K562 (cell line): ENCODE results near the gene LDLRAD3. TPM values are rescaled to one million over a fixed set of nuclear protein-coding genes. Genes with fewer than 3 reads are reported as not detected.
A peak's percentile ranks its signal among the peaks of the same experiment; 100 is the strongest.

Source experiments
- FOXJ2 ChIP-seq: fragments of 200-800 bp; sonication (Bioruptor generic); IDR thresholded peaks from 2 replicates; pipeline ENCODE4 v1.6.1; 2016; ENCODE audit warnings: missing genetic modification characterization, missing compliant biosample characterization
- FOXM1 ChIP-seq, 2 experiments: fragments of 450-650 bp in 1 of 2; sonication (generic) in 1 of 2; formaldehyde crosslinking in 1 of 2; IDR thresholded peaks; 2 replicates each; pipeline versions ENCODE4 v1.6.1 to v1.9.0; 2017 to 2022; ENCODE audit warnings: low read depth in 2 of 2, mild to moderate bottlenecking in 2 of 2, missing genetic modification reagents in 1 of 2, moderate library complexity in 1 of 2
- GATAD2B ChIP-seq: fragments of 450-650 bp; IDR thresholded peaks from 2 replicates; pipeline ENCODE4 v1.6.1; 2017; ENCODE audit warnings: mild to moderate bottlenecking, borderline replicate concordance
- IFI16 ChIP-seq: fragments of 250-450 bp; sonication (Bioruptor Pico); IDR thresholded peaks from 2 replicates; pipeline ENCODE4 v2.1.2; 2022; ENCODE audit warnings: mild to moderate bottlenecking, inconsistent platforms
- KHSRP ChIP-seq: fragments of 450-650 bp; IDR thresholded peaks from 2 replicates; pipeline ENCODE4 v1.6.1; 2017
- MLX ChIP-seq, 2 experiments: fragments of 450-650 bp in 1 of 2; sonication (generic) in 1 of 2; formaldehyde crosslinking; conservative IDR thresholded peaks; 2 replicates each; pipeline versions ENCODE4 v1.4.0 to v1.8.1; 2020 to 2022; ENCODE audit warnings: mild to moderate bottlenecking in 1 of 2, missing genetic modification reagents in 1 of 2
- PHB2 ChIP-seq: fragments of 450-650 bp; IDR thresholded peaks from 2 replicates; pipeline ENCODE4 v1.6.1; 2017; ENCODE audit warnings: low read depth
- PHF21A ChIP-seq: fragments of 450-650 bp; IDR thresholded peaks from 2 replicates; pipeline ENCODE4 v1.6.1; 2017; ENCODE audit warnings: low read depth, borderline replicate concordance
- PHTF2 ChIP-seq: fragments of 250-450 bp; sonication (Bioruptor Pico); IDR thresholded peaks from 2 replicates; pipeline ENCODE4 v1.5.0; 2021; ENCODE audit warnings: mild to moderate bottlenecking
- PTBP1 ChIP-seq: fragments of 200-400 bp; formaldehyde crosslinking; IDR thresholded peaks from 2 replicates; pipeline ENCODE4 v1.6.1; 2017; ENCODE audit warnings: low read depth, low read length
- RAD51 ChIP-seq: fragments of 450-650 bp; IDR thresholded peaks from 2 replicates; pipeline ENCODE4 v1.7.1; 2016; ENCODE audit warnings: low read depth, mild to moderate bottlenecking, borderline replicate concordance
- SIX5 ChIP-seq, 2 experiments: IDR thresholded peaks; 2 replicates each; pipeline ENCODE4 v1.6.1; 2011; ENCODE audit warnings: low read length in 2 of 2, borderline replicate concordance in 1 of 2, low read depth in 1 of 2, mild to moderate bottlenecking in 1 of 2, moderate library complexity in 1 of 2; ENCODE audit not compliant: insufficient read depth in 1 of 2
- SMAD4 ChIP-seq: fragments of 250-450 bp; sonication (Bioruptor Pico); conservative IDR thresholded peaks from 2 replicates; pipeline ENCODE4 v1.8.0; 2021; ENCODE audit warnings: inconsistent platforms, mild to moderate bottlenecking, moderate library complexity
- SNIP1 ChIP-seq: fragments of 450-650 bp; IDR thresholded peaks from 2 replicates; pipeline ENCODE4 v1.7.1; 2017; ENCODE audit warnings: low read depth, mild to moderate bottlenecking
- SPI1 ChIP-seq: IDR thresholded peaks from 2 replicates; pipeline ENCODE4 v1.6.1; 2011; ENCODE audit warnings: low read depth, low read length, control low read depth, borderline replicate concordance
- ZBTB8A ChIP-seq: fragments of 450-650 bp; IDR thresholded peaks from 2 replicates; pipeline ENCODE4 v1.6.1; 2018; ENCODE audit warnings: mild to moderate bottlenecking, moderate library complexity; ENCODE audit not compliant: partially characterized antibody
- ZNF212 ChIP-seq: fragments of 450-650 bp; formaldehyde crosslinking; IDR thresholded peaks from 2 replicates; pipeline ENCODE4 v1.4.0; 2020; ENCODE audit warnings: mild to moderate bottlenecking
- ZNF232 ChIP-seq: sonication (generic); formaldehyde crosslinking; IDR thresholded peaks from 2 replicates; pipeline ENCODE4 v1.8.0; 2022; ENCODE audit warnings: mild to moderate bottlenecking, missing genetic modification reagents
- polyA plus RNA-seq, 8 experiments: library from polyadenylated mRNA; depleted of rRNA in 4 of 8; stranded (reverse) in 5 of 8; unstranded in 3 of 8; fragments of >200 nt; fragmentation: Nextera tagmentation in 2 of 8; fragmentation: Illumina TruSeq in 1 of 8; extraction: Ambion mirVana in 2 of 8; extraction: Trizol in 1 of 8; gene quantifications; 2 replicates each; pipeline versions ENCODE4 v1.2.1 to v1.2.3, GENCODE V29; 2011 to 2014; ENCODE audit warnings: inconsistent platforms in 1 of 8, missing spikeins in 1 of 8
- total RNA-seq, 7 experiments: library from RNA; depleted of rRNA in 6 of 7; stranded (reverse); fragments of >200 nt in 6 of 7; fragmentation: Illumina TruSeq in 2 of 7; extraction: Trizol in 2 of 7; gene quantifications; 2 replicates each; pipeline versions ENCODE4 v1.2.1 to v1.2.3, GENCODE V29; 2011 to 2021; ENCODE audit warnings: low replicate concordance in 1 of 7
- TF ChIP-seq, protein P1 (sequence below): fragments of 250-450 bp; sonication (Bioruptor Pico); IDR thresholded peaks from 2 replicates; pipeline ENCODE4 v1.4.0; 2020
- TF ChIP-seq, protein P2 (sequence below): sonication (generic); formaldehyde crosslinking; IDR thresholded peaks from 2 replicates; pipeline ENCODE4 v1.8.0; 2022; ENCODE audit warnings: mild to moderate bottlenecking, missing genetic modification reagents
- TF ChIP-seq, protein P3 (sequence below): fragments of 200-800 bp; sonication (Bioruptor generic); IDR thresholded peaks from 2 replicates; pipeline ENCODE4 v1.6.1; 2017; ENCODE audit warnings: missing genetic modification characterization, missing compliant biosample characterization

Gene LDLRAD3
- total and polyA plus RNA-seq, 9 of the 15 experiments (the other 6 are each of a cell fraction or from before 2014, with no cell fraction given): 0.73 to 7.2 (median 3.5) TPM

DNA sequence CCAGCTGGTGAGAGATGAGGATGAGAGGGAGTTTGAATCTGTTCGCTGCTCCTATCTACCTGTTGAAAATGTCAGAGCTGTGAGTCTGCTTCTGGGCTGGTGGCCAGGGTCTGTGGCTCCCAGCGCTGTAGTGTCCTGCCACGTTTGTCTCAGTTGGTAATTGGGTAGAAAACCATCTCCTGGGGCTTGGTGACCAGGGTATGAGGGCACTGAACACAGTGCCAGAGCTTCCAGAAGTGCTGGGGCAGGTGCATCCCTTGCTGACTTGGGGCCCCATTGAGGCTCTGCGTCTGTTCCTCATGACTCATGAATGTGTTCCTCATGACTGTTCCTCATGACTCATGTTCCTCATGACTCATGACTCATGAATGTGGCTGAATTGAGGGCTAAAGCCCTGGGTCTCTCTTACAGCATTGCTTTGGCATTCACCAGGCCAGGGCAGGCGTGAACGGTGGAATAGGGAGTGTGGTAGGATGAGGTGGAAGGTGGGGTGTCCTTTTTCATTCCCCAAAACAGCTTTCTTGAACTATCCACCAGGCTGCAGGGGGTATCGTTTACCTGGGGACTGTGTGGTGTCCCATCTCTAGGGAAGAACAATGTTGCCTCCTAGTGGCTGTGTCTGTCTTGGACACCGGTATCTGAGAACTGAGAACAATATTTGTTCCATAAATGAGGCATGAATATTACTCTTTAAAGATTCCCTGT is 205.8 kb downstream of the LDLRAD3 start (continued):
- TF ChIP-seq MLX (CRISPR knock-in tag; conservative IDR thresholded peaks at IDR 0.05): no peak
- TF ChIP-seq SPI1: peak; percentile 65; the same call in 1 of the 2 replicates
- TF ChIP-seq, protein P1, sequence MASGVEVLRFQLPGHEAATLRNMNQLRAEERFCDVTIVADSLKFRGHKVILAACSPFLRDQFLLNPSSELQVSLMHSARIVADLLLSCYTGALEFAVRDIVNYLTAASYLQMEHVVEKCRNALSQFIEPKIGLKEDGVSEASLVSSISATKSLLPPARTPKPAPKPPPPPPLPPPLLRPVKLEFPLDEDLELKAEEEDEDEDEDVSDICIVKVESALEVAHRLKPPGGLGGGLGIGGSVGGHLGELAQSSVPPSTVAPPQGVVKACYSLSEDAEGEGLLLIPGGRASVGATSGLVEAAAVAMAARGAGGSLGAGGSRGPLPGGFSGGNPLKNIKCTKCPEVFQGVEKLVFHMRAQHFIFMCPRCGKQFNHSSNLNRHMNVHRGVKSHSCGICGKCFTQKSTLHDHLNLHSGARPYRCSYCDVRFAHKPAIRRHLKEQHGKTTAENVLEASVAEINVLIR (CRISPR knock-in tag): peak; percentile 27
- TF ChIP-seq, protein P2, sequence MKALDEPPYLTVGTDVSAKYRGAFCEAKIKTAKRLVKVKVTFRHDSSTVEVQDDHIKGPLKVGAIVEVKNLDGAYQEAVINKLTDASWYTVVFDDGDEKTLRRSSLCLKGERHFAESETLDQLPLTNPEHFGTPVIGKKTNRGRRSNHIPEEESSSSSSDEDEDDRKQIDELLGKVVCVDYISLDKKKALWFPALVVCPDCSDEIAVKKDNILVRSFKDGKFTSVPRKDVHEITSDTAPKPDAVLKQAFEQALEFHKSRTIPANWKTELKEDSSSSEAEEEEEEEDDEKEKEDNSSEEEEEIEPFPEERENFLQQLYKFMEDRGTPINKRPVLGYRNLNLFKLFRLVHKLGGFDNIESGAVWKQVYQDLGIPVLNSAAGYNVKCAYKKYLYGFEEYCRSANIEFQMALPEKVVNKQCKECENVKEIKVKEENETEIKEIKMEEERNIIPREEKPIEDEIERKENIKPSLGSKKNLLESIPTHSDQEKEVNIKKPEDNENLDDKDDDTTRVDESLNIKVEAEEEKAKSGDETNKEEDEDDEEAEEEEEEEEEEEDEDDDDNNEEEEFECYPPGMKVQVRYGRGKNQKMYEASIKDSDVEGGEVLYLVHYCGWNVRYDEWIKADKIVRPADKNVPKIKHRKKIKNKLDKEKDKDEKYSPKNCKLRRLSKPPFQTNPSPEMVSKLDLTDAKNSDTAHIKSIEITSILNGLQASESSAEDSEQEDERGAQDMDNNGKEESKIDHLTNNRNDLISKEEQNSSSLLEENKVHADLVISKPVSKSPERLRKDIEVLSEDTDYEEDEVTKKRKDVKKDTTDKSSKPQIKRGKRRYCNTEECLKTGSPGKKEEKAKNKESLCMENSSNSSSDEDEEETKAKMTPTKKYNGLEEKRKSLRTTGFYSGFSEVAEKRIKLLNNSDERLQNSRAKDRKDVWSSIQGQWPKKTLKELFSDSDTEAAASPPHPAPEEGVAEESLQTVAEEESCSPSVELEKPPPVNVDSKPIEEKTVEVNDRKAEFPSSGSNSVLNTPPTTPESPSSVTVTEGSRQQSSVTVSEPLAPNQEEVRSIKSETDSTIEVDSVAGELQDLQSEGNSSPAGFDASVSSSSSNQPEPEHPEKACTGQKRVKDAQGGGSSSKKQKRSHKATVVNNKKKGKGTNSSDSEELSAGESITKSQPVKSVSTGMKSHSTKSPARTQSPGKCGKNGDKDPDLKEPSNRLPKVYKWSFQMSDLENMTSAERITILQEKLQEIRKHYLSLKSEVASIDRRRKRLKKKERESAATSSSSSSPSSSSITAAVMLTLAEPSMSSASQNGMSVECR: no peak
- TF ChIP-seq ZNF232 (CRISPR knock-in tag): no peak
- no peak for TF ChIP-seq ZBTB8A
- TF ChIP-seq SMAD4 (CRISPR knock-in tag): peak; percentile 72; the same call in 1 of the 2 replicates
- TF ChIP-seq IFI16 (CRISPR knock-in tag): no peak
- TF ChIP-seq PHF21A: 0 out of 2 replicates have a peak, but pooled peaks have one; percentile 25
- TF ChIP-seq, protein P3, sequence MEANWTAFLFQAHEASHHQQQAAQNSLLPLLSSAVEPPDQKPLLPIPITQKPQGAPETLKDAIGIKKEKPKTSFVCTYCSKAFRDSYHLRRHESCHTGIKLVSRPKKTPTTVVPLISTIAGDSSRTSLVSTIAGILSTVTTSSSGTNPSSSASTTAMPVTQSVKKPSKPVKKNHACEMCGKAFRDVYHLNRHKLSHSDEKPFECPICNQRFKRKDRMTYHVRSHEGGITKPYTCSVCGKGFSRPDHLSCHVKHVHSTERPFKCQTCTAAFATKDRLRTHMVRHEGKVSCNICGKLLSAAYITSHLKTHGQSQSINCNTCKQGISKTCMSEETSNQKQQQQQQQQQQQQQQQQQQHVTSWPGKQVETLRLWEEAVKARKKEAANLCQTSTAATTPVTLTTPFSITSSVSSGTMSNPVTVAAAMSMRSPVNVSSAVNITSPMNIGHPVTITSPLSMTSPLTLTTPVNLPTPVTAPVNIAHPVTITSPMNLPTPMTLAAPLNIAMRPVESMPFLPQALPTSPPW (CRISPR knock-in tag): peak; percentile 42; the same call in 1 of the 2 replicates
- no peak for TF ChIP-seq PHB2
- no peak for TF ChIP-seq SIX5 (IDR thresholded peaks at IDR 0.05; ENCODE audit: borderline replicate concordance in 1 of 2, insufficient read depth in 1 of 2, low read depth in 1 of 2, low read length in 2 of 2)
- peak; percentile 75; the same call in 1 of the 2 replicates for TF ChIP-seq FOXJ2 (tag)
- no peak; the same call in 1 of the 2 replicates for TF ChIP-seq RAD51
- no peak for TF ChIP-seq PTBP1
- TF ChIP-seq KHSRP: no peak
- TF ChIP-seq FOXM1 (IDR thresholded peaks at IDR 0.05; ENCODE audit: low read depth): peak; percentile 16; the same call in 1 of the 2 replicates
- no peak for TF ChIP-seq FOXM1 (CRISPR knock-in tag; IDR thresholded peaks at IDR 0.05; ENCODE audit: low read depth)
- no peak for TF ChIP-seq ZNF212 (CRISPR knock-in tag)
- no peak for TF ChIP-seq SNIP1
- TF ChIP-seq GATAD2B: no peak
- TF ChIP-seq PHTF2 (CRISPR knock-in tag): no peak
